GM12878 (cell line): ENCODE measurements around the gene PLA2G6. TPM values are rescaled to one million over a fixed set of nuclear protein-coding genes. Genes with fewer than 3 reads are reported as not detected.

Source experiments
- CEBPZ ChIP-seq: fragments of 150-350 bp; IDR thresholded peaks from 2 replicates; pipeline ENCODE4 v1.6.1; 2016; ENCODE audit warnings: low read depth, low read length
- EP300 ChIP-seq, 2 experiments: fragments of 150-350 bp in 1 of 2; IDR thresholded peaks; 2 replicates each; pipeline ENCODE4 v1.6.1; 2011 to 2012; ENCODE audit warnings: low read depth in 2 of 2, low read length in 2 of 2, borderline replicate concordance in 1 of 2, improper control_type of control experiment in 1 of 2, inconsistent platforms in 1 of 2; ENCODE audit not compliant: control insufficient read depth in 1 of 2
- FOS ChIP-seq: IDR thresholded peaks from 3 replicates; pipeline ENCODE4 v1.6.1; 2011; ENCODE audit warnings: borderline replicate concordance; ENCODE audit not compliant: insufficient read length; ENCODE audit errors: extremely low read depth
- MTA3 ChIP-seq: IDR thresholded peaks from 2 replicates; pipeline ENCODE4 v1.6.1; 2012; ENCODE audit warnings: low read length, inconsistent platforms, borderline replicate concordance
- NBN ChIP-seq: fragments of 450-650 bp; IDR thresholded peaks from 2 replicates; pipeline ENCODE4 v1.6.1; 2016
- RAD51 ChIP-seq: fragments of 450-650 bp; IDR thresholded peaks from 2 replicates; pipeline ENCODE4 v1.6.1; 2016; ENCODE audit warnings: moderate library complexity, mild to moderate bottlenecking, inconsistent platforms
- RBBP5 ChIP-seq: fragments of 200-600 bp; sonication (generic); conservative IDR thresholded peaks from 2 replicates; pipeline ENCODE4 v1.6.1; 2016
- SMAD1 ChIP-seq: fragments of 450-650 bp; IDR thresholded peaks from 2 replicates; pipeline ENCODE4 v1.6.1; 2018; ENCODE audit warnings: mild to moderate bottlenecking, low read depth; ENCODE audit not compliant: partially characterized antibody
- ZNF592 ChIP-seq: fragments of 450-650 bp; IDR thresholded peaks from 2 replicates; pipeline ENCODE4 v1.6.1; 2017; ENCODE audit warnings: mild to moderate bottlenecking, moderate library complexity
- polyA plus RNA-seq, 11 experiments: library from polyadenylated mRNA; depleted of rRNA in 4 of 11; unstranded in 6 of 11; stranded (reverse) in 5 of 11; fragments of >200 nt; fragmentation: Nextera tagmentation in 4 of 11; fragmentation: Illumina TruSeq in 1 of 11; extraction: Ambion mirVana in 4 of 11; extraction: Trizol in 1 of 11; gene quantifications; 1 replicate in 1 of 11; 2 replicates in 10 of 11; pipeline versions ENCODE4 v1.2.1 to v1.2.3, GENCODE V29; 2011 to 2016; ENCODE audit warnings: inconsistent platforms in 2 of 11, missing spikeins in 2 of 11, low read depth in 1 of 11
- total RNA-seq, 4 experiments: library from RNA; depleted of rRNA in 3 of 4; stranded (reverse); fragments of >200 nt in 3 of 4; fragmentation: Illumina TruSeq in 1 of 4; extraction: Trizol in 1 of 4; gene quantifications; 2 replicates each; pipeline versions ENCODE4 v1.2.1 to v1.2.3, GENCODE V29; 2013 to 2021

PLA2G6 gene
- total and polyA plus RNA-seq, 10 of the 15 experiments (the other 5 are each of a cell fraction or from before 2014, with no cell fraction given): 0.15 to 42.2 (median 15.8) TPM

GRCh38 chr22:38109371-38110001 lies 72.1 kb downstream of the PLA2G6 start (continued):
- TF ChIP-seq ZNF592 (no peak), FOS (no peak), EP300 (IDR thresholded peaks at IDR 0.05; ENCODE audit: borderline replicate concordance in 1 of 2, control insufficient read depth in 1 of 2, low read depth in 2 of 2, low read length in 2 of 2) (no peak), SMAD1 (no peak), CEBPZ (no peak), MTA3 (no peak), NBN (no peak), RAD51 (no peak), RBBP5 (no peak)
